Measurements from ENCODE around the gene TEX2.
A peak's percentile ranks its signal among the peaks of the same experiment; 100 is the strongest.
"Not testable (repeated sequence)": the region's sequence is repeated elsewhere in the genome, so short reads cannot be mapped to it uniquely, and the experiment has no call there.

Gene TEX2

GRCh38 chr17:64225410-64225809, 37.6 kb downstream of the TEX2 start:
- H3K27me3 ChIP-seq (ENCODE audit: insufficient read depth, low read length, poor library complexity), result no peaks in the 10 kb centered on the region
- H2BK120ac ChIP-seq (ENCODE audit: low read depth, low read length), result peak overlapping the region; percentile 45
- H3K56ac ChIP-seq (ENCODE audit: low read length), result no peak overlapping the region
- no peaks in the 10 kb centered on the region for H3K36me3 ChIP-seq (ENCODE audit: control insufficient read depth, insufficient read depth, low read length)
- no CpG with 5 or more reads among the region's 3 CpGs for WGBS (ENCODE audit: extremely low coverage, insufficient coverage, low lambda C conversion rate)
- no peak overlapping the region for H3K4me2 ChIP-seq (ENCODE audit: low read length)
- peaks cover 2% of the 10 kb centered on the region for H3K79me1 ChIP-seq (ENCODE audit: low read length)
- H3K79me2 ChIP-seq (ENCODE audit: control insufficient read depth, insufficient read depth, low read length), result peaks cover 2% of the 10 kb centered on the region
- H2AK5ac ChIP-seq (ENCODE audit: low read length), result no peak overlapping the region
- no peak overlapping the region for H3K27ac ChIP-seq (ENCODE audit: low read depth, low read length)
- no peak overlapping the region for H2BK15ac ChIP-seq (replicated peaks; ENCODE audit: low read depth)
- H3K4ac ChIP-seq (ENCODE audit: low read depth, low read length), result no peak overlapping the region
- H3K9ac ChIP-seq (ENCODE audit: low read length), result no peak overlapping the region
- DNase-seq, result no peak
- no peak overlapping the region for H3K18ac ChIP-seq (ENCODE audit: low read length)
- H3K23ac ChIP-seq (ENCODE audit: low read length), result no peak overlapping the region
- peaks cover 2% of the 10 kb centered on the region for H3K4me1 ChIP-seq (ENCODE audit: control insufficient read depth, low read depth, low read length)
- no peak overlapping the region for H4K5ac ChIP-seq (ENCODE audit: low read length)
- H4K8ac ChIP-seq (ENCODE audit: low read depth, low read length), result no peak overlapping the region
- H3K4me3 ChIP-seq (ENCODE audit: low read length), result no peak overlapping the region
- no peak overlapping the region for H2BK5ac ChIP-seq (ENCODE audit: low read length)

- Histone ChIP-seq H3K4ac (ENCODE audit: low read depth, low read length) (no peak overlapping the region), H3K9ac (ENCODE audit: low read length) (no peak overlapping the region), H3K27ac (ENCODE audit: low read depth, low read length) (no peak overlapping the region), H2BK5ac (ENCODE audit: low read length) (no peak overlapping the region), H2AK5ac (ENCODE audit: low read length) (no peak overlapping the region), H3K56ac (ENCODE audit: low read length) (no peak overlapping the region), H3K36me3 (ENCODE audit: control insufficient read depth, insufficient read depth, low read length) (no peaks in the 10 kb centered on the region), H3K79me1 (ENCODE audit: low read length) (no peaks in the 10 kb centered on the region), H4K5ac (ENCODE audit: low read length) (no peak overlapping the region), H3K4me1 (ENCODE audit: control insufficient read depth, low read depth, low read length) (peaks cover 6% of the 10 kb centered on the region), H2BK120ac (ENCODE audit: low read depth, low read length) (no peak overlapping the region), H3K4me2 (ENCODE audit: low read length) (no peak overlapping the region), H3K23ac (ENCODE audit: low read length) (no peak overlapping the region), H4K8ac (ENCODE audit: low read depth, low read length) (no peak overlapping the region), H3K27me3 (ENCODE audit: insufficient read depth, low read length, poor library complexity) (no peaks in the 10 kb centered on the region), H3K79me2 (ENCODE audit: control insufficient read depth, insufficient read depth, low read length) (no peaks in the 10 kb centered on the region), H3K4me3 (ENCODE audit: low read length) (no peak overlapping the region), H2BK15ac (replicated peaks; ENCODE audit: low read depth) (no peak overlapping the region), H3K18ac (ENCODE audit: low read length) (no peak overlapping the region)
- no peak for DNase-seq
- no CpG with 5 or more reads among the region's 4 CpGs for WGBS (ENCODE audit: extremely low coverage, insufficient coverage, low lambda C conversion rate)
Measured at GRCh38 chr17:64223931-64224629, 39.0 kb downstream of the TEX2 start.

- H2BK15ac ChIP-seq (replicated peaks; ENCODE audit: low read depth), result no peak overlapping the region
- no CpG with 5 or more reads among the region's 2 CpGs for WGBS (ENCODE audit: extremely low coverage, insufficient coverage, low lambda C conversion rate)
- H3K27ac ChIP-seq (ENCODE audit: low read depth, low read length), result no peak overlapping the region
- no peak overlapping the region for H3K56ac ChIP-seq (ENCODE audit: low read length)
- H3K79me1 ChIP-seq (ENCODE audit: low read length), result no peaks in the 10 kb centered on the region
- no peak for DNase-seq
- no peak overlapping the region for H3K4me2 ChIP-seq (ENCODE audit: low read length)
- H3K4me1 ChIP-seq (ENCODE audit: control insufficient read depth, low read depth, low read length), result peaks cover 6% of the 10 kb centered on the region
- H2AK5ac ChIP-seq (ENCODE audit: low read length), result no peak overlapping the region
- no peak overlapping the region for H2BK5ac ChIP-seq (ENCODE audit: low read length)
- H3K23ac ChIP-seq (ENCODE audit: low read length), result no peak overlapping the region
- H3K4me3 ChIP-seq (ENCODE audit: low read length), result no peak overlapping the region
- H2BK120ac ChIP-seq (ENCODE audit: low read depth, low read length), result no peak overlapping the region
- H4K5ac ChIP-seq (ENCODE audit: low read length), result no peak overlapping the region
- no peak overlapping the region for H3K18ac ChIP-seq (ENCODE audit: low read length)
- H3K36me3 ChIP-seq (ENCODE audit: control insufficient read depth, insufficient read depth, low read length), result no peaks in the 10 kb centered on the region
- H4K8ac ChIP-seq (ENCODE audit: low read depth, low read length), result no peak overlapping the region
- no peaks in the 10 kb centered on the region for H3K79me2 ChIP-seq (ENCODE audit: control insufficient read depth, insufficient read depth, low read length)
- H3K9ac ChIP-seq (ENCODE audit: low read length), result no peak overlapping the region
- H3K4ac ChIP-seq (ENCODE audit: low read depth, low read length), result no peak overlapping the region
- H3K27me3 ChIP-seq (ENCODE audit: insufficient read depth, low read length, poor library complexity), result no peaks in the 10 kb centered on the region
Measured at GRCh38 chr17:64223283-64223682, 39.8 kb downstream of the TEX2 start.

- no peaks in the 10 kb centered on the region for H3K79me2 ChIP-seq (ENCODE audit: control insufficient read depth, insufficient read depth, low read length)
- no peak overlapping the region for H3K4me2 ChIP-seq (ENCODE audit: low read length)
- H3K36me3 ChIP-seq (ENCODE audit: control insufficient read depth, insufficient read depth, low read length), result no peaks in the 10 kb centered on the region
- H3K4ac ChIP-seq (ENCODE audit: low read depth, low read length), result no peak overlapping the region
- no peak overlapping the region for H4K8ac ChIP-seq (ENCODE audit: low read depth, low read length)
- no peak overlapping the region for H2BK120ac ChIP-seq (ENCODE audit: low read depth, low read length)
- DNase-seq, result no peak
- H3K27me3 ChIP-seq (ENCODE audit: insufficient read depth, low read length, poor library complexity), result no peaks in the 10 kb centered on the region
- H3K18ac ChIP-seq (ENCODE audit: low read length), result no peak overlapping the region
- no peak overlapping the region for H3K4me3 ChIP-seq (ENCODE audit: low read length)
- no peaks in the 10 kb centered on the region for H3K79me1 ChIP-seq (ENCODE audit: low read length)
- no peak overlapping the region for H4K5ac ChIP-seq (ENCODE audit: low read length)
- no peak overlapping the region for H3K9ac ChIP-seq (ENCODE audit: low read length)
- H2BK5ac ChIP-seq (ENCODE audit: low read length), result no peak overlapping the region
- H3K56ac ChIP-seq (ENCODE audit: low read length), result no peak overlapping the region
- H2BK15ac ChIP-seq (replicated peaks; ENCODE audit: low read depth), result no peak overlapping the region
- H3K27ac ChIP-seq (ENCODE audit: low read depth, low read length), result no peak overlapping the region
- H3K23ac ChIP-seq (ENCODE audit: low read length), result no peak overlapping the region
- WGBS (ENCODE audit: extremely low coverage, insufficient coverage, low lambda C conversion rate), result no CpG with 5 or more reads among the region's 1 CpG
- peaks cover 6% of the 10 kb centered on the region for H3K4me1 ChIP-seq (ENCODE audit: control insufficient read depth, low read depth, low read length)
- no peak overlapping the region for H2AK5ac ChIP-seq (ENCODE audit: low read length)
Measured at GRCh38 chr17:64221679-64222078, 41.4 kb downstream of the TEX2 start.

- not testable (repeated sequence) for H3K4me2 ChIP-seq (ENCODE audit: low read length); H3K18ac ChIP-seq (ENCODE audit: low read length); H2BK15ac ChIP-seq (replicated peaks; ENCODE audit: low read depth); H3K27me3 ChIP-seq (ENCODE audit: insufficient read depth, low read length, poor library complexity); H2BK5ac ChIP-seq (ENCODE audit: low read length); H3K9ac ChIP-seq (ENCODE audit: low read length); DNase-seq; H3K79me1 ChIP-seq (ENCODE audit: low read length); H2AK5ac ChIP-seq (ENCODE audit: low read length); H4K8ac ChIP-seq (ENCODE audit: low read depth, low read length); H3K4me3 ChIP-seq (ENCODE audit: low read length); H2BK120ac ChIP-seq (ENCODE audit: low read depth, low read length); H3K36me3 ChIP-seq (ENCODE audit: control insufficient read depth, insufficient read depth, low read length); H3K4ac ChIP-seq (ENCODE audit: low read depth, low read length); H3K4me1 ChIP-seq (ENCODE audit: control insufficient read depth, low read depth, low read length); H3K27ac ChIP-seq (ENCODE audit: low read depth, low read length); H3K23ac ChIP-seq (ENCODE audit: low read length); H3K79me2 ChIP-seq (ENCODE audit: control insufficient read depth, insufficient read depth, low read length); H3K56ac ChIP-seq (ENCODE audit: low read length); H4K5ac ChIP-seq (ENCODE audit: low read length)
- WGBS (ENCODE audit: extremely low coverage, insufficient coverage, low lambda C conversion rate), result no CpG with 5 or more reads among the region's 1 CpG
Measured at GRCh38 chr17:64220604-64221003, 42.5 kb downstream of the TEX2 start.

GRCh38 chr17:64219571-64219970, 43.5 kb downstream of the TEX2 start:
- H2BK5ac ChIP-seq (ENCODE audit: low read length), result no peak overlapping the region
- no peaks in the 10 kb centered on the region for H3K79me2 ChIP-seq (ENCODE audit: control insufficient read depth, insufficient read depth, low read length)
- H3K56ac ChIP-seq (ENCODE audit: low read length), result no peak overlapping the region
- H4K8ac ChIP-seq (ENCODE audit: low read depth, low read length), result no peak overlapping the region
- H3K18ac ChIP-seq (ENCODE audit: low read length), result no peak overlapping the region
- no CpG with 5 or more reads among the region's 2 CpGs for WGBS (ENCODE audit: extremely low coverage, insufficient coverage, low lambda C conversion rate)
- no peak overlapping the region for H3K4me2 ChIP-seq (ENCODE audit: low read length)
- no peak overlapping the region for H2BK15ac ChIP-seq (replicated peaks; ENCODE audit: low read depth)
- H3K36me3 ChIP-seq (ENCODE audit: control insufficient read depth, insufficient read depth, low read length), result no peaks in the 10 kb centered on the region
- H3K79me1 ChIP-seq (ENCODE audit: low read length), result no peaks in the 10 kb centered on the region
- DNase-seq, result peak; percentile 49
- no peak overlapping the region for H3K4ac ChIP-seq (ENCODE audit: low read depth, low read length)
- H3K4me1 ChIP-seq (ENCODE audit: control insufficient read depth, low read depth, low read length), result peaks cover 6% of the 10 kb centered on the region
- H2AK5ac ChIP-seq (ENCODE audit: low read length), result no peak overlapping the region
- no peak overlapping the region for H2BK120ac ChIP-seq (ENCODE audit: low read depth, low read length)
- no peak overlapping the region for H4K5ac ChIP-seq (ENCODE audit: low read length)
- no peak overlapping the region for H3K27ac ChIP-seq (ENCODE audit: low read depth, low read length)
- H3K4me3 ChIP-seq (ENCODE audit: low read length), result no peak overlapping the region
- H3K27me3 ChIP-seq (ENCODE audit: insufficient read depth, low read length, poor library complexity), result no peaks in the 10 kb centered on the region
- no peak overlapping the region for H3K9ac ChIP-seq (ENCODE audit: low read length)
- H3K23ac ChIP-seq (ENCODE audit: low read length), result no peak overlapping the region
